H1 (cell line): ENCODE results near the gene ZGRF1. TPM values are rescaled to one million over a fixed set of nuclear protein-coding genes. Genes with fewer than 3 reads are reported as not detected.

Experiments
- BRCA1 ChIP-seq: IDR thresholded peaks from 2 replicates; pipeline ENCODE4 v1.6.1; 2012; ENCODE audit warnings: low read depth, low read length, improper control_type of control experiment
- CBX8 ChIP-seq: fragments of 300-800, 300-1000 bp; sonication (generic); IDR thresholded peaks from 2 replicates; pipeline ENCODE4 v1.7.1; 2016; ENCODE audit warnings: low read depth, low read length, borderline replicate concordance
- CREB1 ChIP-seq: IDR thresholded peaks from 2 replicates; pipeline ENCODE4 v1.6.1; 2012; ENCODE audit warnings: inconsistent platforms
- CTBP2 ChIP-seq: IDR thresholded peaks from 2 replicates; pipeline ENCODE4 v1.7.0; 2011; ENCODE audit warnings: borderline replicate concordance, mild to moderate bottlenecking, moderate library complexity, mixed read lengths, low read length; ENCODE audit not compliant: insufficient read depth, insufficient read length
- EZH2 ChIP-seq: fragments of 200-600 bp; sonication (generic); IDR thresholded peaks from 2 replicates; pipeline ENCODE4 v1.7.1; 2012; ENCODE audit warnings: low read depth, mild to moderate bottlenecking, moderate library complexity, low read length, inconsistent platforms; ENCODE audit not compliant: severe bottlenecking
- FOSL1 ChIP-seq: IDR thresholded peaks from 2 replicates; pipeline ENCODE4 v1.6.1; 2011; ENCODE audit warnings: mild to moderate bottlenecking, low read depth, low read length, moderate library complexity; ENCODE audit not compliant: insufficient read depth
- GABPA ChIP-seq: IDR thresholded peaks from 2 replicates; pipeline ENCODE4 v1.6.1; 2011; ENCODE audit warnings: mild to moderate bottlenecking, low read length, moderate library complexity, borderline replicate concordance; ENCODE audit not compliant: insufficient read depth
- GTF2F1 ChIP-seq: IDR thresholded peaks from 2 replicates; pipeline ENCODE4 v1.6.1; 2012; ENCODE audit warnings: low read depth, low read length, improper control_type of control experiment, borderline replicate concordance
- KDM1A ChIP-seq: fragments of 200-600, 300-600 bp; sonication (generic); IDR thresholded peaks from 2 replicates; pipeline ENCODE4 v1.7.1; 2016; ENCODE audit warnings: mild to moderate bottlenecking, low read length, borderline replicate concordance
- KDM4A ChIP-seq: IDR thresholded peaks from one replicate; pipeline ENCODE4 v1.7.1; 2012; ENCODE audit warnings: low read depth, mild to moderate bottlenecking, moderate library complexity, low read length, inconsistent platforms; ENCODE audit not compliant: severe bottlenecking
- KDM5A ChIP-seq: fragments of 200-600 bp; IDR thresholded peaks from 2 replicates; pipeline ENCODE4 v1.7.1; 2012; ENCODE audit warnings: mild to moderate bottlenecking, low read length, inconsistent platforms, mixed read lengths
- NANOG ChIP-seq: IDR thresholded peaks from 2 replicates; pipeline ENCODE4 v1.6.1; 2011; ENCODE audit warnings: low read length, low read depth, mild to moderate bottlenecking, inconsistent platforms; ENCODE audit not compliant: insufficient read depth, poor library complexity, severe bottlenecking
- PHF8 ChIP-seq: fragments of 200-600 bp; sonication (generic); conservative IDR thresholded peaks from 2 replicates; pipeline ENCODE4 v1.7.1; 2012; ENCODE audit warnings: low read depth, mild to moderate bottlenecking, inconsistent platforms, low read length, moderate library complexity
- POLR2AphosphoS5 ChIP-seq: IDR thresholded peaks from 2 replicates; pipeline ENCODE4 v1.6.1; 2011; ENCODE audit warnings: low read depth, low read length
- POU5F1 ChIP-seq: IDR thresholded peaks from 2 replicates; pipeline ENCODE4 v1.6.1; 2011; ENCODE audit warnings: low read depth, mild to moderate bottlenecking, low read length, moderate library complexity
- RAD21 ChIP-seq, 2 experiments: IDR thresholded peaks in 1 of 2; conservative IDR thresholded peaks in 1 of 2; 2 replicates each; pipeline ENCODE4 v1.6.1; 2011; ENCODE audit warnings: low read depth in 2 of 2, low read length in 2 of 2, improper control_type of control experiment in 1 of 2, inconsistent platforms in 1 of 2, mild to moderate bottlenecking in 1 of 2, moderate library complexity in 1 of 2
- SAP30 ChIP-seq: fragments of 300-600 bp; sonication (generic); IDR thresholded peaks from 2 replicates; pipeline ENCODE4 v1.7.1; 2012; ENCODE audit warnings: low read length, moderate library complexity, mild to moderate bottlenecking, inconsistent platforms; ENCODE audit not compliant: insufficient read depth, insufficient replicate concordance
- SIX5 ChIP-seq: IDR thresholded peaks from 2 replicates; pipeline ENCODE4 v1.6.1; 2011; ENCODE audit warnings: mild to moderate bottlenecking, low read depth, low read length
- SP2 ChIP-seq: IDR thresholded peaks from 2 replicates; pipeline ENCODE4 v1.6.1; 2012; ENCODE audit warnings: mild to moderate bottlenecking, low read length, inconsistent platforms
- TBP ChIP-seq: IDR thresholded peaks from 2 replicates; pipeline ENCODE4 v1.6.1; 2011; ENCODE audit warnings: low read depth, low read length, improper control_type of control experiment
- TEAD4 ChIP-seq: IDR thresholded peaks from 2 replicates; pipeline ENCODE4 v1.6.1; 2012; ENCODE audit warnings: low read depth, low read length, inconsistent platforms, mixed read lengths
- USF2 ChIP-seq: IDR thresholded peaks from 2 replicates; pipeline ENCODE4 v1.6.1; 2011; ENCODE audit warnings: low read length, improper control_type of control experiment
- polyA plus RNA-seq, 7 experiments: library from polyadenylated mRNA; depleted of rRNA in 3 of 7; stranded (reverse) in 5 of 7; unstranded in 2 of 7; fragments of >200 nt in 5 of 7; fragments of 200-250 nt in 2 of 7; gene quantifications; 1 replicate in 5 of 7; 2 replicates in 1 of 7; 4 replicates in 1 of 7; pipeline versions ENCODE4 v1.2.1 to v1.2.3, GENCODE V29; 2011 to 2013; ENCODE audit warnings: missing spikeins in 2 of 7, mixed read lengths in 2 of 7
- total RNA-seq: library from RNA; stranded (reverse); fragmentation: NEBNext Ultra II Directional; extraction: Animal tissue kit (Norgen Biotek cat#: 25700); gene quantifications from 2 replicates; pipeline ENCODE4 v1.2.1, GENCODE V29; 2021

ZGRF1 gene
- total and polyA plus RNA-seq, 2 of the 8 experiments (the other 6 are each of a cell fraction or from before 2014, with no cell fraction given) = 12.0 to 44.6 TPM

GRCh38 chr4:112636688-112637551 is at the start of gene ZGRF1, which contains the start of gene LARP7 (continued):
- TF ChIP-seq FOSL1 (no peak), CTBP2 (no peak), RAD21 (IDR thresholded peaks at IDR 0.05 in 1 of 2, conservative IDR thresholded peaks at IDR 0.05 in 1 of 2; ENCODE audit: low read depth in 2 of 2, low read length in 2 of 2) (peak; percentile 66 to 67), TBP (peak; percentile 54), KDM5A (peak; percentile 92), CREB1 (peak; percentile 98), NANOG (no peak), SIX5 (no peak), CBX8 (no peak), POLR2AphosphoS5 (no peak; the same call in none of the 2 replicates), KDM4A (peak; percentile 86), GABPA (no peak), USF2 (no peak), SAP30 (peak; percentile 99), POU5F1 (no peak), KDM1A (no peak), BRCA1 (0 out of 2 replicates have a peak, but pooled peaks have one; percentile 43), TEAD4 (no peak; the same call in 1 of the 2 replicates), SP2 (0 out of 2 replicates have a peak, but pooled peaks have one; percentile 5), EZH2 (no peak), GTF2F1 (no peak; the same call in 1 of the 2 replicates), PHF8 (peak; percentile 73)
